ENCODE results near the gene MORN1.

DNA sequence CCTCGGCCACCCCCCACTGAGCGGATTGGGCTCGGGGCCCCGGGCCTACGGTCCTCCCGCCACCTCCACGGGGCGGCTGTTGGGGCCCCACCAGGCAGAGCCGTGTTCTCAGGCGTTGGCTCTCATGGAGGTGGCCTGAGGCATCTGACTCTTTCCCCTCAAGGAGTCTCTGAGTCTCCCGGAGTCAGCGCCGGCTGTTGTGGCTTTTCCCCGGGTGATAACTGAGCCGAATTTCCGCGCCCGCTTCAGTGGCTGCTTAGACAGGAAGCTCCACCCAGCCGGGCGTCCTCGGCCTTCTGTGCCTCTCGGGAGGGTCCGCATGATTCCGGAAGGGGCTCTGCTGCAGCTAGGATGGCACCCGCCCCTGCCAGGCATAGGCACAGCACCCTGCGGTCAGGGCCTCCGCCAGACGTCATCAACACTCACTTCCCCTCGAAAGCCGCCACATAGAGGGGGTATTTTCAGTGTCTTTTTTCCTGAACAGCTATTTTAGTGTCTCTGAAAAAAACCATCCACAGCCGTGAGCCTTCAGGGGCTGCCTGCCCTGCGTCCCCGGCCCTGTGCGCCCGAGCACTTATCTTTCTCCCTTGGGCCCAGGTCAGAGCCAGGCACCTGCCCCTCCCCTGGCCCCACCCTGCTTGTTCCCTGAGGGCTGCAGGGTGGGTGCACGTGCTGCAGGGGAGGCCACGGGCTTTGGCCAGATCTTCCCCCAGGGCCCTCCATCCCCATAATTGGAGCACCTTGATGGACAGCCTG is 90.3 kb downstream of the MORN1 start:
- TF ChIP-seq, protein P1, sequence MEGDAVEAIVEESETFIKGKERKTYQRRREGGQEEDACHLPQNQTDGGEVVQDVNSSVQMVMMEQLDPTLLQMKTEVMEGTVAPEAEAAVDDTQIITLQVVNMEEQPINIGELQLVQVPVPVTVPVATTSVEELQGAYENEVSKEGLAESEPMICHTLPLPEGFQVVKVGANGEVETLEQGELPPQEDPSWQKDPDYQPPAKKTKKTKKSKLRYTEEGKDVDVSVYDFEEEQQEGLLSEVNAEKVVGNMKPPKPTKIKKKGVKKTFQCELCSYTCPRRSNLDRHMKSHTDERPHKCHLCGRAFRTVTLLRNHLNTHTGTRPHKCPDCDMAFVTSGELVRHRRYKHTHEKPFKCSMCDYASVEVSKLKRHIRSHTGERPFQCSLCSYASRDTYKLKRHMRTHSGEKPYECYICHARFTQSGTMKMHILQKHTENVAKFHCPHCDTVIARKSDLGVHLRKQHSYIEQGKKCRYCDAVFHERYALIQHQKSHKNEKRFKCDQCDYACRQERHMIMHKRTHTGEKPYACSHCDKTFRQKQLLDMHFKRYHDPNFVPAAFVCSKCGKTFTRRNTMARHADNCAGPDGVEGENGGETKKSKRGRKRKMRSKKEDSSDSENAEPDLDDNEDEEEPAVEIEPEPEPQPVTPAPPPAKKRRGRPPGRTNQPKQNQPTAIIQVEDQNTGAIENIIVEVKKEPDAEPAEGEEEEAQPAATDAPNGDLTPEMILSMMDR (IDR thresholded peaks at IDR 0.05; ENCODE audit: poor library complexity, severe bottlenecking) = no peak
- TF ChIP-seq EP300 (conservative IDR thresholded peaks at IDR 0.05; ENCODE audit: poor library complexity, severe bottlenecking) = no peak
- no peak for TF ChIP-seq SMC3 (conservative IDR thresholded peaks at IDR 0.05; ENCODE audit: poor library complexity)
- TF ChIP-seq, protein P2, sequence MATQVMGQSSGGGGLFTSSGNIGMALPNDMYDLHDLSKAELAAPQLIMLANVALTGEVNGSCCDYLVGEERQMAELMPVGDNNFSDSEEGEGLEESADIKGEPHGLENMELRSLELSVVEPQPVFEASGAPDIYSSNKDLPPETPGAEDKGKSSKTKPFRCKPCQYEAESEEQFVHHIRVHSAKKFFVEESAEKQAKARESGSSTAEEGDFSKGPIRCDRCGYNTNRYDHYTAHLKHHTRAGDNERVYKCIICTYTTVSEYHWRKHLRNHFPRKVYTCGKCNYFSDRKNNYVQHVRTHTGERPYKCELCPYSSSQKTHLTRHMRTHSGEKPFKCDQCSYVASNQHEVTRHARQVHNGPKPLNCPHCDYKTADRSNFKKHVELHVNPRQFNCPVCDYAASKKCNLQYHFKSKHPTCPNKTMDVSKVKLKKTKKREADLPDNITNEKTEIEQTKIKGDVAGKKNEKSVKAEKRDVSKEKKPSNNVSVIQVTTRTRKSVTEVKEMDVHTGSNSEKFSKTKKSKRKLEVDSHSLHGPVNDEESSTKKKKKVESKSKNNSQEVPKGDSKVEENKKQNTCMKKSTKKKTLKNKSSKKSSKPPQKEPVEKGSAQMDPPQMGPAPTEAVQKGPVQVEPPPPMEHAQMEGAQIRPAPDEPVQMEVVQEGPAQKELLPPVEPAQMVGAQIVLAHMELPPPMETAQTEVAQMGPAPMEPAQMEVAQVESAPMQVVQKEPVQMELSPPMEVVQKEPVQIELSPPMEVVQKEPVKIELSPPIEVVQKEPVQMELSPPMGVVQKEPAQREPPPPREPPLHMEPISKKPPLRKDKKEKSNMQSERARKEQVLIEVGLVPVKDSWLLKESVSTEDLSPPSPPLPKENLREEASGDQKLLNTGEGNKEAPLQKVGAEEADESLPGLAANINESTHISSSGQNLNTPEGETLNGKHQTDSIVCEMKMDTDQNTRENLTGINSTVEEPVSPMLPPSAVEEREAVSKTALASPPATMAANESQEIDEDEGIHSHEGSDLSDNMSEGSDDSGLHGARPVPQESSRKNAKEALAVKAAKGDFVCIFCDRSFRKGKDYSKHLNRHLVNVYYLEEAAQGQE (IDR thresholded peaks at IDR 0.05; ENCODE audit: borderline replicate concordance) = no peak
- no peak for TF ChIP-seq RAD21 (conservative IDR thresholded peaks at IDR 0.05)
- no peak for TF ChIP-seq EZH2 (IDR thresholded peaks at IDR 0.05; ENCODE audit: borderline replicate concordance, insufficient read depth, low read length, poor library complexity, severe bottlenecking)

Data from neural cell (in vitro differentiated cells).